ENCODE results near the gene STON2. TPM values are rescaled to one million over a fixed set of nuclear protein-coding genes. Genes with fewer than 3 reads are reported as not detected.
"Not testable (repeated sequence)": the region's sequence is repeated elsewhere in the genome, so short reads cannot be mapped to it uniquely, and the experiment has no call there.

Gene STON2
- total and polyA plus RNA-seq, 2 experiments from 2014 or later, result 5.0 to 22.7 TPM

DNA sequence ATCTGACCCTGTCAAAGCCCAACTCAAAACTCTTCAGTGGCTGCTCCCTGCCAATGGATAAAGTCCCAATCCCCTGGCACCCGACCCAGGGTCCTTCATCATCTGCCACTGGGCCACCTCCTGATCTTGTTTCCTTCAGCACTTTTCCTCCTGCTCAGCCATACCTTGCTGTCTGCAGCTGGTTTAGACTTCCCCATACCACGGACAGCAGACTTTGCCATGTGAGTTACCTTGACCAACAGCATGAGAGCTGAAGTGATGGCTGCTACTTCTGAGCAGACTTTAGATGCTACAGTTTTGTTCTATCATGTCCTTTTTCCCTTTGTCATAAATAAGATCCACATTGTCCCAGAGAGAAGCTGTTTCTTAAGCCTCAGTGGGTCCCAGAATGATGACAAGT, 33.3 kb upstream of the STON2 start:
- Histone ChIP-seq H3K4me1 (ENCODE audit: insufficient read depth) (peaks cover 4% of the 10 kb centered on the region), H3K4me2 (no peak overlapping the region), H3K27ac (no peak overlapping the region), H3K27me3 (peaks cover 8% of the 10 kb centered on the region), H3K36me3 (replicated peaks; ENCODE audit: insufficient read depth, low read depth) (no peaks in the 10 kb centered on the region), H3K79me2 (peaks cover 12% of the 10 kb centered on the region), H2AFZ (no peak overlapping the region), H3K9me3 (ENCODE audit: low read depth) (no peaks in the 10 kb centered on the region), H4K20me1 (ENCODE audit: insufficient read depth, poor library complexity, severe bottlenecking) (no peaks in the 10 kb centered on the region), H3K4me3 (no peak overlapping the region), H3K9me2 (replicated peaks; ENCODE audit: insufficient read depth) (no peaks in the 10 kb centered on the region)
- 77% methylated on average over 2 of the region's 2 CpGs for WGBS (ENCODE audit: low lambda C conversion rate, missing lambda C conversion rate)
- TF ChIP-seq, protein P1, sequence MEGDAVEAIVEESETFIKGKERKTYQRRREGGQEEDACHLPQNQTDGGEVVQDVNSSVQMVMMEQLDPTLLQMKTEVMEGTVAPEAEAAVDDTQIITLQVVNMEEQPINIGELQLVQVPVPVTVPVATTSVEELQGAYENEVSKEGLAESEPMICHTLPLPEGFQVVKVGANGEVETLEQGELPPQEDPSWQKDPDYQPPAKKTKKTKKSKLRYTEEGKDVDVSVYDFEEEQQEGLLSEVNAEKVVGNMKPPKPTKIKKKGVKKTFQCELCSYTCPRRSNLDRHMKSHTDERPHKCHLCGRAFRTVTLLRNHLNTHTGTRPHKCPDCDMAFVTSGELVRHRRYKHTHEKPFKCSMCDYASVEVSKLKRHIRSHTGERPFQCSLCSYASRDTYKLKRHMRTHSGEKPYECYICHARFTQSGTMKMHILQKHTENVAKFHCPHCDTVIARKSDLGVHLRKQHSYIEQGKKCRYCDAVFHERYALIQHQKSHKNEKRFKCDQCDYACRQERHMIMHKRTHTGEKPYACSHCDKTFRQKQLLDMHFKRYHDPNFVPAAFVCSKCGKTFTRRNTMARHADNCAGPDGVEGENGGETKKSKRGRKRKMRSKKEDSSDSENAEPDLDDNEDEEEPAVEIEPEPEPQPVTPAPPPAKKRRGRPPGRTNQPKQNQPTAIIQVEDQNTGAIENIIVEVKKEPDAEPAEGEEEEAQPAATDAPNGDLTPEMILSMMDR (IDR thresholded peaks at IDR 0.05; ENCODE audit: poor library complexity), result no peak
- no peak for TF ChIP-seq EZH2phosphoT487 (IDR thresholded peaks at IDR 0.05; ENCODE audit: low read depth, severe bottlenecking, unreplicated experiment)
- TF ChIP-seq EZH2 (IDR thresholded peaks at IDR 0.05; ENCODE audit: borderline replicate concordance), result no peak
- no peak for DNase-seq (ENCODE audit: low spot score)

DNA sequence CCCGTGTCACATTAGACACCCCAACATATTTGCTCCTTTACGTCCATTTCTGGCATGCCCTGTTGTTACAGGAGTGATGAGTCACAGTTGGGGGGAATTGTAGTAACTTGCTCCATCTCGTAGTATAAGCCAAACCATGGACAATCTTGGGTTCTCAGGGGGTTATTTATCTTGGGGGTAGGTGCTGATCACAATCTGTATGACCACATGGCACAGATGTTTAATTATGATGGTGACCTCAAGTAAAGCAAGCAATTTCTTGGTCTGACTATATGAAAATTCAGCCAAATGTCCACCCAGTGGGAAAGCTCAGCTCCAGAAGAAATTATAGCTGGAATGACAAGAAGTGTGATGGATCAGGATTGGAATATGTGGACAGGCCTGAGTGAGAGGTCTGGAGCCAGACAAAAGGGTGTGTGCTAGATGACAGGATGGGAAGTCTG, 32.1 kb upstream of the STON2 start:
- Histone ChIP-seq H3K4me3 (no peak overlapping the region), H3K27ac (no peak overlapping the region), H3K27me3 (peaks cover 3% of the 10 kb centered on the region), H3K9me2 (replicated peaks; ENCODE audit: insufficient read depth) (no peaks in the 10 kb centered on the region), H3K79me2 (peaks cover 12% of the 10 kb centered on the region), H4K20me1 (ENCODE audit: insufficient read depth, poor library complexity, severe bottlenecking) (no peaks in the 10 kb centered on the region), H3K4me1 (ENCODE audit: insufficient read depth) (peaks cover 12% of the 10 kb centered on the region), H3K9me3 (ENCODE audit: low read depth) (no peaks in the 10 kb centered on the region), H2AFZ (no peak overlapping the region), H3K36me3 (replicated peaks; ENCODE audit: insufficient read depth, low read depth) (no peaks in the 10 kb centered on the region), H3K4me2 (no peak overlapping the region)
- 64% methylated on average over 3 of the region's 3 CpGs for WGBS (ENCODE audit: low lambda C conversion rate, missing lambda C conversion rate)
- DNase-seq (ENCODE audit: low spot score), result no peak
- TF ChIP-seq EZH2 (IDR thresholded peaks at IDR 0.05; ENCODE audit: borderline replicate concordance) (no peak), EZH2phosphoT487 (IDR thresholded peaks at IDR 0.05; ENCODE audit: low read depth, severe bottlenecking, unreplicated experiment) (no peak)
- TF ChIP-seq, protein P1 (IDR thresholded peaks at IDR 0.05; ENCODE audit: poor library complexity), result no peak

DNA sequence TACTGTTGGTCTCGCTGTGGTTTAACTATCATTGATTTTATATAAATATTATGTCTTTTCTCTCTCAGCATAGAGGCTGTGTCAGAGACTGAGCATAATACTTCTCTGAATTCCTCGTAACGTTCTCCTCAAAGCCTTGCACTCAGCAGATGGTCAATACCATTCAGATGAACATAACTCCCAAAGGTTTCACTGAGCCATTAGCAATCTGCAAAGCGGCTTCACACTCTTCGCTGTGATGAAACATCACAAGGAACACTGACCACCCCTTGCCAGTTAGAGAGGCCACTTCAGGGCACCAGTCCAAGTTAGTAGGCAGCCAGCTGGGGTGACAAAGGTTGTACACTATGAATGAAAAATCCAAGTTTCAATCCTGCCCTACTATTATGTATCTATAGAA, 30.1 kb upstream of the STON2 start:
- DNase-seq (ENCODE audit: low spot score), result no peak
- Histone ChIP-seq H3K4me3 (no peak overlapping the region), H3K4me1 (ENCODE audit: insufficient read depth) (peaks cover 10% of the 10 kb centered on the region), H2AFZ (no peak overlapping the region), H3K4me2 (no peak overlapping the region), H3K9me3 (ENCODE audit: low read depth) (no peaks in the 10 kb centered on the region), H4K20me1 (ENCODE audit: insufficient read depth, poor library complexity, severe bottlenecking) (no peaks in the 10 kb centered on the region), H3K79me2 (peaks cover 12% of the 10 kb centered on the region), H3K9me2 (replicated peaks; ENCODE audit: insufficient read depth) (no peaks in the 10 kb centered on the region), H3K36me3 (replicated peaks; ENCODE audit: insufficient read depth, low read depth) (no peaks in the 10 kb centered on the region), H3K27ac (no peak overlapping the region), H3K27me3 (peaks cover 3% of the 10 kb centered on the region)
- WGBS (ENCODE audit: low lambda C conversion rate, missing lambda C conversion rate), result 88% methylated on average over 5 of the region's 5 CpGs
- TF ChIP-seq EZH2 (IDR thresholded peaks at IDR 0.05; ENCODE audit: borderline replicate concordance) (no peak), EZH2phosphoT487 (IDR thresholded peaks at IDR 0.05; ENCODE audit: low read depth, severe bottlenecking, unreplicated experiment) (no peak)
- TF ChIP-seq, protein P1 (IDR thresholded peaks at IDR 0.05; ENCODE audit: poor library complexity), result no peak

DNA sequence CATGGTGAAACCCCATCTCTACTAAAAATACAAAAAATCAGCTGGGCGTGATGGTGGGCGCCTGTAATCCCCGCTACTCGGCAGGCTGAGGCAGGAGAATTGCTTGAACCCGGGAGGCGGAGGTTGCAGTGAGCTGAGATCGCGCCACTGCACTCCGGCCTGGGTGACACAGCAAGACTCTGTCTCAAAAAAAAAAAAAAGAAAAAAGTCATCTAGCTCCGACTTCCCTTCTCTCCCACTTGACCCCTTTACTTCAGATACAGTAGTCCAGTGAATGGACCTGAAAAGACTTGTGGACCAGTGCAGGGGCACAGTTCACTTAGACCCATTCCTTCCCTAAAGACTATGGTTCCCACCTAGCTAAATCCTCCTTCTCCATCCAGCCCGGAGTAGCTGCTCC, 29.6 kb upstream of the STON2 start:
- DNase-seq (ENCODE audit: low spot score); H3K4me2 ChIP-seq; H2AFZ ChIP-seq; H4K20me1 ChIP-seq (ENCODE audit: insufficient read depth, poor library complexity, severe bottlenecking); H3K27ac ChIP-seq; H3K27me3 ChIP-seq; H3K9me3 ChIP-seq (ENCODE audit: low read depth); H3K36me3 ChIP-seq (replicated peaks; ENCODE audit: insufficient read depth, low read depth); H3K9me2 ChIP-seq (replicated peaks; ENCODE audit: insufficient read depth); H3K4me3 ChIP-seq: not testable (repeated sequence)
- H3K79me2 ChIP-seq, result peaks cover 12% of the 10 kb centered on the region
- 95% methylated on average over 11 of the region's 11 CpGs for WGBS (ENCODE audit: low lambda C conversion rate, missing lambda C conversion rate)
- H3K4me1 ChIP-seq (ENCODE audit: insufficient read depth), result peaks cover 10% of the 10 kb centered on the region

Measured in hepatocyte (in vitro differentiated cells).